Ovary (tissue), 9 donors: ENCODE results near the gene AUTS2. TPM values are rescaled to one million over a fixed set of nuclear protein-coding genes. Genes with fewer than 3 reads are reported as not detected.

Experiments
- DNase-seq, 5 donors: peaks; one replicate each; pipeline ENCODE4 v3.0.0-alpha.2; 2019 to 2020
- H3K27ac ChIP-seq, 2 donors: fragments of 200-600 bp; one replicate each; pipeline versions ENCODE4 v1.5.1 to v1.8.0; 2019 to 2022
- H3K27me3 ChIP-seq: fragments of 200-600 bp; one replicate; pipeline ENCODE4 v1.8.0; 2022
- H3K36me3 ChIP-seq: fragments of 200-600 bp; sonication (generic); one replicate; pipeline ENCODE4 v1.5.1; 2019
- H3K4me1 ChIP-seq: one replicate; pipeline ENCODE4 v1.8.1; 2013; ENCODE audit warnings: mild to moderate bottlenecking, moderate library complexity; ENCODE audit not compliant: insufficient read depth
- H3K4me3 ChIP-seq: fragments of 200-600 bp; sonication (generic); one replicate; pipeline ENCODE4 v1.5.1; 2017
- H3K9me3 ChIP-seq, 2 donors: fragments of 200-600 bp in 1 of 2; sonication (generic) in 1 of 2; one replicate each; pipeline versions ENCODE4 v1.5.1 to v1.8.1; 2013 to 2019; ENCODE audit warnings: mild to moderate bottlenecking in 1 of 2, moderate library complexity in 1 of 2
- CTCF ChIP-seq, 3 donors: fragments of 450-650 bp in 2 of 3; fragments of 200-600 bp in 1 of 3; IDR thresholded peaks; one replicate each; pipeline versions ENCODE4 v1.5.1 to v1.8.0; 2016 to 2022; ENCODE audit warnings: antibody characterized with exemption in 3 of 3, mild to moderate bottlenecking in 1 of 3
- EP300 ChIP-seq: sonication (generic); formaldehyde crosslinking; IDR thresholded peaks from one replicate; pipeline ENCODE4 v1.6.1; 2017; ENCODE audit warnings: antibody characterized with exemption
- POLR2A ChIP-seq: fragments of 450-650 bp; IDR thresholded peaks from one replicate; pipeline ENCODE4 v1.6.1; 2017; ENCODE audit warnings: antibody characterized with exemption, mild to moderate bottlenecking, moderate library complexity
- WGBS, 3 donors: extraction: QIAGEN DNeasy Blood & Tissue Kit in 1 of 3; methylation state at CpG; one replicate each; pipeline versions ENCODE4 v1.1.5 to v1.1.7; 2013 to 2017; 5-methylcytosine and 5-hydroxymethylcytosine counted together
- intact Hi-C, 4 donors: fragments of 100-400 bp; cut with DNase I; formaldehyde crosslinking; loops; one replicate each; pipeline versions ENCODE4 v1.11.0 to v1.15.1; 2022 to 2023
- polyA plus RNA-seq, 2 donors: library from polyadenylated mRNA; stranded (reverse); fragments of 200-250 nt in 1 of 2; fragments of 350-450 nt in 1 of 2; fragmentation: Illumina TruSeq in 1 of 2; extraction: RNeasy Lipid Tissue Mini Kit (QIAGEN cat#74804) in 1 of 2; gene quantifications; one replicate each; pipeline ENCODE4 v1.2.3, GENCODE V29; 2013 to 2014
- total RNA-seq, 7 donors: library from RNA; depleted of rRNA in 2 of 7; stranded (reverse); fragments of >200 nt in 2 of 7; fragmentation: NEBNext Ultra II Directional in 3 of 7; extraction: Animal tissue kit (Norgen Biotek cat#: 25700) in 3 of 7; gene quantifications; one replicate each; pipeline versions ENCODE4 v1.1.0 to v1.2.4, GENCODE V29; 2016 to 2023
- donor health status: DM: no; HTN: no; CAD: no; lungs with moderate emphysema.
- donor health status: DM: no; HTN: no; CAD: no.
- donor health status: Bipolar disorder and iron deficiency.
- donor health status: DM: yes; HTN: yes; CAD: no.
- donor health status: DM: no; HTN: no; CAD: no.
- donor health status: DM: yes; HTN: yes; CAD: no.

Gene AUTS2
- total and polyA plus RNA-seq, 9 donors: 18.3 to 60.9 (median 44.9) TPM

GRCh38 chr7:70446448-70447143, 848.3 kb downstream of the AUTS2 start:
- Histone ChIP-seq H3K27me3 (no peaks in the 10 kb centered on the region), H3K4me3 (no peak overlapping the region), H3K36me3 (no peaks in the 10 kb centered on the region), H3K27ac (no peak overlapping the region), H3K9me3 (no peaks in the 10 kb centered on the region), H3K4me1 (no peaks in the 10 kb centered on the region)
- TF ChIP-seq POLR2A (no peak), CTCF (IDR thresholded peaks at IDR 0.05) (no peak), EP300 (no peak)
- 92 to 97% (median 93%) methylated on average over 13 of the region's 13 CpGs for WGBS, 3 donors
- no peak for DNase-seq
- intact Hi-C loops: no loop called here

- DNase-seq: no peak
- intact Hi-C loops: no loop called here
These were observed 850.1 kb downstream of the AUTS2 start for GRCh38 chr7:70448312-70448906.

GRCh38 chr7:70450731-70451130, 852.5 kb downstream of the AUTS2 start:
- DNase-seq: no peak
- Histone ChIP-seq H3K36me3 (no peaks in the 10 kb centered on the region), H3K4me3 (no peak overlapping the region), H3K4me1 (no peaks in the 10 kb centered on the region), H3K27me3 (no peaks in the 10 kb centered on the region), H3K27ac (no peak overlapping the region), H3K9me3 (no peaks in the 10 kb centered on the region)
- WGBS, 3 donors: 72 to 88% (median 82%) methylated on average over 2 of the region's 2 CpGs
- TF ChIP-seq POLR2A: no peak
- no peak for TF ChIP-seq CTCF (IDR thresholded peaks at IDR 0.05)
- no peak for TF ChIP-seq EP300
- intact Hi-C loops: no loop called here

More at GRCh38 chr7:70448312-70448906, 850.1 kb downstream of the AUTS2 start:
- Histone ChIP-seq H3K27me3 (no peaks in the 10 kb centered on the region), H3K9me3 (no peaks in the 10 kb centered on the region), H3K27ac (no peak overlapping the region), H3K4me3 (no peak overlapping the region), H3K4me1 (no peaks in the 10 kb centered on the region), H3K36me3 (no peaks in the 10 kb centered on the region)
- TF ChIP-seq POLR2A (no peak), CTCF (IDR thresholded peaks at IDR 0.05) (no peak), EP300 (no peak)
- 89 to 91% (median 89%) methylated on average over 4 of the region's 4 CpGs for WGBS, 3 donors

GRCh38 chr7:70455925-70456324, 857.6 kb downstream of the AUTS2 start:
- DNase-seq: no peak
- no peak overlapping the region for H3K27ac ChIP-seq
- no peaks in the 10 kb centered on the region for H3K9me3 ChIP-seq
- H3K4me3 ChIP-seq: no peak overlapping the region
- TF ChIP-seq CTCF (IDR thresholded peaks at IDR 0.05) (no peak), EP300 (no peak), POLR2A (no peak)
- H3K27me3 ChIP-seq: no peaks in the 10 kb centered on the region
- peaks cover 3% of the 10 kb centered on the region for H3K4me1 ChIP-seq
- WGBS, 3 donors: 86 to 92% (median 90%) methylated on average over 2 of the region's 2 CpGs
- H3K36me3 ChIP-seq: no peaks in the 10 kb centered on the region
- intact Hi-C loops: no loop called here
